Gastrocnemius medialis (tissue), 4 donors: Measurements from ENCODE around the gene BCAN.

ENCODE experiments used
- CTCF ChIP-seq, 5 experiments: fragments of 450-650 bp in 3 of 5; fragments of 200-600 bp in 2 of 5; sonication (generic) in 2 of 5; IDR thresholded peaks in 4 of 5; conservative IDR thresholded peaks in 1 of 5; 1 replicate in 4 of 5; 2 replicates in 1 of 5; pipeline ENCODE4 v1.5.1; 2016 to 2019; ENCODE audit warnings: antibody characterized with exemption in 5 of 5, mild to moderate bottlenecking in 3 of 5, moderate library complexity in 3 of 5
- POLR2A ChIP-seq, 2 donors: fragments of 450-650 bp; IDR thresholded peaks; one replicate each; pipeline ENCODE4 v1.6.1; 2017; ENCODE audit warnings: antibody characterized with exemption in 2 of 2, mild to moderate bottlenecking in 2 of 2, moderate library complexity in 2 of 2

GRCh38 chr1:156648951-156649350 is 7.0 kb downstream of the BCAN start:
- TF ChIP-seq POLR2A (IDR thresholded peaks at IDR 0.05): no peak
- no peak for TF ChIP-seq CTCF (IDR thresholded peaks at IDR 0.05 in 4 of 5, conservative IDR thresholded peaks at IDR 0.05 in 1 of 5)
